Breast epithelium (tissue), 3 donors: ENCODE results near the gene BICD1.

Source experiments
- CTCF ChIP-seq, 3 donors: fragments of 450-650 bp; IDR thresholded peaks; one replicate each; pipeline ENCODE4 v1.5.1; 2016 to 2017; ENCODE audit warnings: antibody characterized with exemption in 3 of 3, mild to moderate bottlenecking in 3 of 3, moderate library complexity in 3 of 3
- POLR2A ChIP-seq: fragments of 450-650 bp; IDR thresholded peaks from one replicate; pipeline ENCODE4 v1.6.1; 2016; ENCODE audit warnings: antibody characterized with exemption, mild to moderate bottlenecking, moderate library complexity

GRCh38 chr12:32235251-32235650 is 128.6 kb downstream of the BICD1 start:
- no peak for TF ChIP-seq POLR2A
- no peak for TF ChIP-seq CTCF (IDR thresholded peaks at IDR 0.05)
